Omental fat pad (tissue), 4 donors: Measurements from ENCODE around the gene DCLK2. TPM values are rescaled to one million over a fixed set of nuclear protein-coding genes. Genes with fewer than 3 reads are reported as not detected.

Experiments used
- ATAC-seq: fragments of 150-250 bp; one replicate; pipeline ENCODE4 v1.9.1; 2016; ENCODE audit warnings: mild to moderate bottlenecking, moderate library complexity; ENCODE audit not compliant: low FRiP score
- DNase-seq: peaks from one replicate; pipeline ENCODE4 v3.0.0-alpha.2; 2019; ENCODE audit warnings: low spot score
- total RNA-seq, 4 donors: library from RNA; depleted of rRNA; stranded (reverse); fragments of >200 nt; gene quantifications; one replicate each; pipeline ENCODE4 v1.1.0, GENCODE V29; 2016
- TF ChIP-seq, protein P1 (sequence below), 3 donors: fragments of 450-650 bp; IDR thresholded peaks; one replicate each; pipeline ENCODE4 v1.5.1; 2016 to 2017; ENCODE audit warnings: antibody characterized with exemption in 3 of 3, mild to moderate bottlenecking in 3 of 3, moderate library complexity in 2 of 3

DCLK2 gene
- 1 to 10 TPM; 4.9 to 8.8 (median 6.7) TPM for total RNA-seq

DNA sequence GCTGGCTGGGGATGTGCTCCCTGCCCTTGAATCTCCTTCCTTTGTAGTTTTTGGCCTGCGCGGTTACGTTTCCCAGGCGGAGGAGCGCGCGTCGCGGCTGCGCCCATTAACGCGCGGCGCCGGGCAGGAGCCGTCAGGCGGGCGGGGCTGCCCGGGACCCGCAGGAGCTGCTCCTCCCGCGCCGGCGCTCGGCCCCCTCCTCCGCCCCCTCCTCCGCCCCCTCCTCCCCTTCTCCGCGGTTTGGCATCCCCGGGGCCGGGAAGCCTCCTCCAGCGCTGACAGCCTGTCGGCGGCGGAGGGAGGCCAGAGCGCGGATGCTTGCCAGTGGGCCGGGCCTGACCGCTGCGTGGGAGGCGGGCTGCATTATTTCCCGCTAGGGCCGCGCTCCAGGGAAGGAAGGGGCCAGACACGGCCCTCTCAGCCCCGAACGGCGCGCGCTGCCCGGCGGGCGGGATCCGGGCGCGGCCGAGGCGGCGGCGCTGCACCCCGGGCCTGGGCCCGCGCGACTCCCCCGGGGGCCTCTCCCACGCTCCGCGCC lies at the start of gene DCLK2:
TSS of gene DCLK2 (plus strand) at position 405 of the 538 bp plus-strand sequence. CDS start 583 bp downstream, outside the sequence.
- DNase-seq (peak; percentile 40), ATAC-seq (peak; percentile 96)
- TF ChIP-seq, protein P1, sequence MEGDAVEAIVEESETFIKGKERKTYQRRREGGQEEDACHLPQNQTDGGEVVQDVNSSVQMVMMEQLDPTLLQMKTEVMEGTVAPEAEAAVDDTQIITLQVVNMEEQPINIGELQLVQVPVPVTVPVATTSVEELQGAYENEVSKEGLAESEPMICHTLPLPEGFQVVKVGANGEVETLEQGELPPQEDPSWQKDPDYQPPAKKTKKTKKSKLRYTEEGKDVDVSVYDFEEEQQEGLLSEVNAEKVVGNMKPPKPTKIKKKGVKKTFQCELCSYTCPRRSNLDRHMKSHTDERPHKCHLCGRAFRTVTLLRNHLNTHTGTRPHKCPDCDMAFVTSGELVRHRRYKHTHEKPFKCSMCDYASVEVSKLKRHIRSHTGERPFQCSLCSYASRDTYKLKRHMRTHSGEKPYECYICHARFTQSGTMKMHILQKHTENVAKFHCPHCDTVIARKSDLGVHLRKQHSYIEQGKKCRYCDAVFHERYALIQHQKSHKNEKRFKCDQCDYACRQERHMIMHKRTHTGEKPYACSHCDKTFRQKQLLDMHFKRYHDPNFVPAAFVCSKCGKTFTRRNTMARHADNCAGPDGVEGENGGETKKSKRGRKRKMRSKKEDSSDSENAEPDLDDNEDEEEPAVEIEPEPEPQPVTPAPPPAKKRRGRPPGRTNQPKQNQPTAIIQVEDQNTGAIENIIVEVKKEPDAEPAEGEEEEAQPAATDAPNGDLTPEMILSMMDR (IDR thresholded peaks at IDR 0.05) = no peak

DNA sequence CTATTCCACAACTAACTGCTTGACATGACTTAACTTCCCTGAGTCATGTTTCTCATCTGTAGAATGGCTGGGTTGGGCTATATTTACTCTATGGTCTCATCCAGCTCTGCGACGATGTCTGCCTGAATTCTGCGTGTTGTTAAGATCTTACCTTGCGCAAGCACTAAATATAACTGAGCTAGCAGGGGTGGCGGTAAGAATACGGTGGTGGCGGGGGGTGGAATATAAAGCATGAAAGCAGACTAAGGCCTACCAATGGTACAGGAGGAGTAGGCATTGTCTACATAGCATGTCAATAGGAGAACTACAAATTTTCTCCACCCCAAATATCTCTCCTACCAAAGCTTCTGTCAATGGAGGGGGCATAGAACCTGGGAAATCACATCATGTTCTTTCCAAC lies 45.7 kb upstream of the DCLK2 start:
- TF ChIP-seq, protein P1 (IDR thresholded peaks at IDR 0.05) = no peak
- DNase-seq = no peak
- no peak for ATAC-seq

DNA sequence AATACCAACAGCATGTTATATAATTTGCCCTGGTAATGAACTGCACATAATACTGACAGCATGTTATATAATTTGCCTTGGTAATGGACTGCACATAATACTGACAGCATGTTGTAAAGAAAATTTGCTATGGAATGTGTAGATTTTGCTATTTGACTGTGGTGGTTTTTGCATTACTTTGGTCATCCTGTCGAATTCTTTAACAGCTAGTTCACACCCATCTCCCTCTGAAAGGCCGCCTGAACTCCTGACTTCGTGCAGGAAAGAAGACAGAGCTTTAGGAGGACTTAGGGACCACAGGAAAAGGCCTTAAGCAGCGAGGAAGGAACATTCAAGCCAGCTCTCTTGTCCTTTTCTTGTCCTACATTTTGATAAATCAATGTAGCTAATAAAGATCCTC lies 45.2 kb upstream of the DCLK2 start:
- TF ChIP-seq, protein P1 (IDR thresholded peaks at IDR 0.05) = no peak
- DNase-seq (no peak), ATAC-seq (no peak)

DNA sequence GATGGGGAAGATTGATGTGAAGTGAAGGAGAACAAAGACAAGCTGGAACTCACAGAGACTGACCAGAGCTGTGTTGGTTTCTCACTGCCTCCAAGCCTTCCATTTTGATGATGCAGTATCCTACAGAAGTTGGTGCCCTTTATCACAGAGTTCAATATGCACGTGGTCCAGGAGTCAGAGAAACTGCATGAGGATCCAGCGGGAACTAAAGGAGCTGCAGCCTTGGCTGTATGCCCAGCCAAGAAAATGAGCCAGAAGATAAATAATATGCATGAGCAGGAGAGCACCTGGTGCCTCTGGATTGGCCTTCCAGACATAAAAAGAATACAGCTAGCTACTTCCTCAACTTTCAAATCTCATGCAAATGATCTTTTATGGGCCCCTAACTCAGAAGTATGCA lies 44.3 kb upstream of the DCLK2 start:
- ATAC-seq (no peak), DNase-seq (no peak)

DNA sequence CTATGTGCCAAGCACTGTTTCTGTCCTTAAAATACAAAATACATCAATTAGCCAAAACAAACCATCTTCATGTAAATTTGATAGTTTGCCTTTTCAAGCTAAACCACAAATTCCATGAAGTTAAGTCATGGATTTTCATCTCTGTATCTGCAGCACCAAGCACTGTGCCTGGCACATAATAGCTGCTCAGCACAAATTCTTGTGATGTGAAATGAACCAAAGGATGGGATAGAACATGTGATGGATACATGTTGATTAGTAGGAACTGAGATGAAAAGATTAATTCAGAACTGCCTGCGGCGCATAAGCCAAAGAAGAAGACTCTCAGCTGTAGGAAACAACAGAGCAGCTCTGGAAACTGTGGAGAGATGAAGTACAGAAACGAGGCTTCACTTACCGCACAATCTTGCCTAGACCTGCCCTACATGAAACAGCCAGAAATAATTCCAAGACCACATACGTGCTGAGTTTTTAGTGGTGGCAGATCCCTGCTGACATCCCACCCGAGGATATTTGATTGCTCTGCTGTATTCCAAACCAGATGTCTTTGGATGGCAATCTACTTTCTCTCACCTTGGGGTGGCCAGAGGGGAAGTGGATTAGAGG lies 40.9 kb upstream of the DCLK2 start:
- no peak for ATAC-seq
- no peak for DNase-seq
- TF ChIP-seq, protein P1 (IDR thresholded peaks at IDR 0.05) = no peak

More for the DNA sequence above, 44.3 kb upstream of the DCLK2 start:
- TF ChIP-seq, protein P1 (IDR thresholded peaks at IDR 0.05) = no peak

DNA sequence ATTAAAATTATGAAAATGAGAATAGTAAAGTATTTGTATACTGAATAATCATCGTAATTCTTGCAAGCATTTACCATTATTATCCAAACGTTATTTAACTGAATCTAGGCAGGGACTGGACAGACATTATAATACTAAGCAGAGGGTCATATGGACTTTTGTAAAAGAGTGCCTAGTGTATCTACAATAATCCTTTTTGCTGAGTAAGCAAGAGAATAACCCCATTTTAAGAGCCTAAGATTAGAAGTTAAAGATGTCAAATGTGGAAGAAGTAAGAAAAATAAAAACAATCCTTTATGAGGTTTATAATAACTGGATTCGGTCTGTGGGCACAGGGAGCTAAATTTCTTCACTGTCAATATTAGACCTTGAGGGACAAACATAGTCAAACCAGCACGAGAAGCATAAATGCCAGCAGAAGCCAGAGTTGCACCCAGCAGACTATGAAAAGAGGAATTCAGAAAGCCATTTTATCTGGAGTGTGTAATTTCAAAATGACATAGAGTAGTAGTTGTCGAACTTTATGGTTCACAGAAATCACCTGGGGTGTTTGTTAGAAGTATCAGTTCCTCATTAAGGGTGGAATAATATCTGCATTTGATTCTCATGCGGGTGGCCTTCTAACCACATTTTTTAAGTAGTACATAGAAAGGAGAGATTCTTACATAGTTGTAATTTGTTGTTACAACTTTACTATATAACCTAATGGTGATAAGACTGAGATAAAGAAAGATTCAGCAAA lies 39.7 kb upstream of the DCLK2 start:
- ATAC-seq (no peak), DNase-seq (no peak)
- TF ChIP-seq, protein P1 (IDR thresholded peaks at IDR 0.05) = no peak
